Glutamatergic neuron (in vitro differentiated cells): ENCODE results near the gene GSC2. TPM values are rescaled to one million over a fixed set of nuclear protein-coding genes. Genes with fewer than 3 reads are reported as not detected.
A peak's percentile ranks its signal among the peaks of the same experiment; 100 is the strongest.

ENCODE experiments used
- DNase-seq: peaks from one replicate; pipeline ENCODE4 v3.0.0; 2022
- H3K27ac Mint-ChIP-seq: one replicate; pipeline ENCODE4 v1.8.0; 2020; ENCODE audit warnings: mild to moderate bottlenecking, mixed read lengths, inconsistent platforms; ENCODE audit not compliant: unreplicated experiment
- H3K27me3 Mint-ChIP-seq: one replicate; pipeline ENCODE4 v1.8.0; 2020; ENCODE audit warnings: mild to moderate bottlenecking, moderate library complexity, mixed read lengths, inconsistent platforms; ENCODE audit not compliant: unreplicated experiment
- H3K36me3 Mint-ChIP-seq: one replicate; pipeline ENCODE4 v1.8.0; 2020; ENCODE audit warnings: mild to moderate bottlenecking, mixed read lengths, inconsistent platforms; ENCODE audit not compliant: unreplicated experiment
- H3K4me1 Mint-ChIP-seq: one replicate; pipeline ENCODE4 v1.8.0; 2020; ENCODE audit warnings: mild to moderate bottlenecking, low read depth, mixed read lengths, inconsistent platforms; ENCODE audit not compliant: unreplicated experiment
- H3K4me3 Mint-ChIP-seq: one replicate; pipeline ENCODE4 v1.8.0; 2020; ENCODE audit warnings: mild to moderate bottlenecking, mixed read lengths, inconsistent platforms; ENCODE audit not compliant: unreplicated experiment
- H3K9me3 Mint-ChIP-seq: one replicate; pipeline ENCODE4 v1.8.0; 2020; ENCODE audit warnings: mild to moderate bottlenecking, moderate library complexity, mixed read lengths, inconsistent platforms; ENCODE audit not compliant: unreplicated experiment
- CTCF ChIP-seq: fragments of 200-600 bp; sonication (generic); IDR thresholded peaks from one replicate; pipeline ENCODE4 v1.5.0; 2021; ENCODE audit not compliant: partially characterized antibody, unreplicated experiment
- total RNA-seq: library from RNA; stranded (reverse); fragmentation: NEBNext Ultra II Directional; extraction: Animal tissue kit (Norgen Biotek cat#: 25700); gene quantifications from one replicate; pipeline ENCODE4 v1.2.1, GENCODE V29; 2021; ENCODE audit not compliant: unreplicated experiment

GSC2 gene
- total RNA-seq, 1 donor from 2014 or later: not detected

GRCh38 chr22:19142394-19142793, 7.7 kb downstream of the GSC2 start:
- peaks cover 5% of the 10 kb centered on the region for H3K36me3 Mint-ChIP-seq

GRCh38 chr22:19139974-19140373, 10.1 kb downstream of the GSC2 start:
- peaks cover 8% of the 10 kb centered on the region for H3K4me1 Mint-ChIP-seq
- DNase-seq: no peak
- H3K4me3 Mint-ChIP-seq: no peak overlapping the region

More at GRCh38 chr22:19142394-19142793, 7.7 kb downstream of the GSC2 start:
- no peak for TF ChIP-seq CTCF
- Mint-ChIP-seq H3K9me3 (peaks cover 10% of the 10 kb centered on the region), H3K27me3 (peaks cover 8% of the 10 kb centered on the region), H3K27ac (no peak overlapping the region), H3K4me1 (peaks cover 12% of the 10 kb centered on the region), H3K4me3 (peak overlapping the region; percentile 55)
- DNase-seq: no peak

DNA sequence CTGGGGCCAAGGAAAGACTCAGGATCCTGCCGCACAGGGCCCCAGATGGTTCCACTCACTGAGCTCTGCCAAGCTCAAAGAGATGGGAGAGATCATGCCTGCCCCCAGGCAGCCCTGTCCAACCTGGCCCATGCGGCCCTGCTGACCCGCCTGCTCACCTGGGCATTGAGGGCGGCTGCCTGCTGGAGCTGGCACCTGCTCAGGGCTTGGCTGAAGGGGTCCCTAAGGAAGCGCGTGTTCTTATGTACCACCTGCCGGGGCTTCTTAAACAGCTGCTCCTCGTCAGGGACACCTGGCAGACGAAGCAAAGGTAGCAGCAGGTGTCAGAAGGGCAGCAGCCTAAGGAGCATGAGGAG, 11.1 kb downstream of the GSC2 start:
- H3K9me3 Mint-ChIP-seq: peaks cover 8% of the 10 kb centered on the region
- H3K36me3 Mint-ChIP-seq: peaks cover 10% of the 10 kb centered on the region
- no peak overlapping the region for H3K27ac Mint-ChIP-seq
- no peak for TF ChIP-seq CTCF
- peaks cover 2% of the 10 kb centered on the region for H3K4me1 Mint-ChIP-seq
- no peak for DNase-seq
- peaks cover 10% of the 10 kb centered on the region for H3K27me3 Mint-ChIP-seq
- H3K4me3 Mint-ChIP-seq: no peak overlapping the region

More at GRCh38 chr22:19139974-19140373, 10.1 kb downstream of the GSC2 start:
- peaks cover 9% of the 10 kb centered on the region for H3K27me3 Mint-ChIP-seq
- H3K9me3 Mint-ChIP-seq: peaks cover 14% of the 10 kb centered on the region
- H3K36me3 Mint-ChIP-seq: peaks cover 10% of the 10 kb centered on the region
- no peak for TF ChIP-seq CTCF
- no peak overlapping the region for H3K27ac Mint-ChIP-seq

GRCh38 chr22:19138217-19139000, 11.7 kb downstream of the GSC2 start:
- no peaks in the 10 kb centered on the region for H3K4me1 Mint-ChIP-seq
- TF ChIP-seq CTCF: no peak
- no peak overlapping the region for H3K4me3 Mint-ChIP-seq
- DNase-seq: no peak
- H3K27ac Mint-ChIP-seq: no peak overlapping the region
- H3K27me3 Mint-ChIP-seq: peaks cover 8% of the 10 kb centered on the region
- peaks cover 7% of the 10 kb centered on the region for H3K9me3 Mint-ChIP-seq
- peaks cover 10% of the 10 kb centered on the region for H3K36me3 Mint-ChIP-seq

GRCh38 chr22:19137384-19138216, 12.5 kb downstream of the GSC2 start:
- Mint-ChIP-seq H3K9me3 (peaks cover 7% of the 10 kb centered on the region), H3K36me3 (peaks cover 10% of the 10 kb centered on the region), H3K27ac (no peak overlapping the region)

More at GRCh38 chr22:19137384-19138216, 12.5 kb downstream of the GSC2 start:
- no peaks in the 10 kb centered on the region for H3K4me1 Mint-ChIP-seq
- TF ChIP-seq CTCF: no peak
- no peak overlapping the region for H3K4me3 Mint-ChIP-seq
- H3K27me3 Mint-ChIP-seq: peaks cover 8% of the 10 kb centered on the region
- DNase-seq: no peak
